ENCODE data around the gene MOB3A. TPM values are rescaled to one million over a fixed set of nuclear protein-coding genes. Genes with fewer than 3 reads are reported as not detected.

MOB3A gene
- total and polyA plus RNA-seq, 2 of the 8 experiments (the other 6 are each of a cell fraction or from before 2014, with no cell fraction given), result 9.2 to 9.6 TPM

DNA sequence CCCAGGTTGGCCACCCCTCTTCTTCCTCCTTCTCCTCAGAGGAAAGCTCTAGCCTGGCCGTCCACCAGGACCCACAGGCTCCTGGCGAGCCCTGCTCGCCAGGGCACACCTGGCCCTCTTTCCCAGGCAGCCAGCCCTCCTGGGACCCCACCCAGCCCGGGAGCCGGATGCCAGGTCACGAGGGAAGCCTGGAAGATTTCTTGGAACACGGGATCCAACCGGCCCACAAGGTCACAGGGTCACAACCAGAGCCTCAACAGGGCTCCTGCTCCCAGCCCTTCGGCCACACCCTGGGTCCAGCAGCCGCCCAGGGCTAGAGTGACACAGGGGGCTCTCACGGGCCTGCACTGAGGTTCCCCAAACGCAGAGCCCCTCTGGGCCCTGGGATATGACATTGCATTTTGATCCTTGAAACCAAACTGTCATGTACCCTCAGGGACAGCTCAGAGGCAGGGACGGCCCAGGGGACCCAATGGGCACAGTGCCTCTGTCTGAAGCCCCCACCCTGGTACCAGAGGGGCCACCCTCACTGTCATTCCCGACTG lies 50.6 kb downstream of the MOB3A start:
- H2BK12ac ChIP-seq (ENCODE audit: low read depth, low read length), result no peak overlapping the region
- peaks cover 4% of the 10 kb centered on the region; the same call in 1 of the 2 replicates for H3K23me2 ChIP-seq (ENCODE audit: low read depth, low read length)
- H3K4me3 ChIP-seq (ENCODE audit: extremely low read depth in 1 of 4, insufficient read depth in 2 of 4, low read depth in 3 of 4, low read length in 4 of 4), result no peak overlapping the region
- DNase-seq (ENCODE audit: low read depth in 1 of 2, low spot score in 2 of 2), result peak in 1 of 2 experiments; percentile 43
- H3K14ac ChIP-seq (ENCODE audit: insufficient read length), result no peak overlapping the region
- 0 out of 2 replicates have a peak overlapping the region, but pooled peaks have one; percentile 20 for H4K8ac ChIP-seq (ENCODE audit: extremely low read depth, insufficient read depth, low read length)
- H2AK5ac ChIP-seq (ENCODE audit: low read depth, low read length), result no peak overlapping the region
- H3K18ac ChIP-seq (ENCODE audit: extremely low read depth, low read length), result no peak overlapping the region
- no peak overlapping the region for H2AFZ ChIP-seq (ENCODE audit: low read length)
- peaks cover 6 to 25% (median 17%) of the 10 kb centered on the region in 4 experiments for H3K36me3 ChIP-seq (ENCODE audit: control insufficient read depth in 2 of 4, insufficient read depth in 4 of 4, low read length in 3 of 4)
- H3K23ac ChIP-seq (ENCODE audit: insufficient read length), result no peak overlapping the region
- H3K9me3 ChIP-seq (ENCODE audit: insufficient read depth in 2 of 2, low read depth in 1 of 2, low read length in 1 of 2), result no peaks in the 10 kb centered on the region
- H3K56ac ChIP-seq (replicated peaks; ENCODE audit: insufficient read length, low read depth, low read length), result no peak overlapping the region
- FAIRE-seq, result no peak
- CTCF ChIA-PET (ENCODE audit: partially characterized antibody), result no interaction called here
- peaks cover 23 to 55% of the 10 kb centered on the region in 2 experiments for H4K20me1 ChIP-seq (replicated peaks in 1 of 2; ENCODE audit: control insufficient read depth in 1 of 2, insufficient read depth in 2 of 2, low read length in 2 of 2)
- no peak overlapping the region for H4K91ac ChIP-seq (replicated peaks; ENCODE audit: insufficient read length, low read length)
- 88% methylated on average over 14 of the region's 14 CpGs; no CpG with 5 or more reads in 1 of the 2 experiments for WGBS, 2 experiments (ENCODE audit: extremely low coverage in 1 of 2, insufficient coverage in 1 of 2, insufficient read length in 1 of 2, insufficient replicate concordance in 2 of 2, low coverage in 1 of 2, low lambda C conversion rate in 2 of 2, missing lambda C conversion rate in 1 of 2)
- H4K5ac ChIP-seq (ENCODE audit: insufficient read length, low read depth, low read length), result no peak overlapping the region
- H2BK5ac ChIP-seq (ENCODE audit: low read depth, low read length), result no peak overlapping the region; the same call in 1 of the 2 replicates
- no peak for TF ChIP-seq MAX (IDR thresholded peaks at IDR 0.05)
- TF ChIP-seq, protein P1, sequence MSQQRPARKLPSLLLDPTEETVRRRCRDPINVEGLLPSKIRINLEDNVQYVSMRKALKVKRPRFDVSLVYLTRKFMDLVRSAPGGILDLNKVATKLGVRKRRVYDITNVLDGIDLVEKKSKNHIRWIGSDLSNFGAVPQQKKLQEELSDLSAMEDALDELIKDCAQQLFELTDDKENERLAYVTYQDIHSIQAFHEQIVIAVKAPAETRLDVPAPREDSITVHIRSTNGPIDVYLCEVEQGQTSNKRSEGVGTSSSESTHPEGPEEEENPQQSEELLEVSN (IDR thresholded peaks at IDR 0.05), result no peak
- no peak for TF ChIP-seq RNF2 (IDR thresholded peaks at IDR 0.05; ENCODE audit: borderline replicate concordance, low read depth, low read length, missing control alignments, poor library complexity, severe bottlenecking)
- TF ChIP-seq GTF2F1 (IDR thresholded peaks at IDR 0.05; ENCODE audit: borderline replicate concordance, low read depth, low read length), result no peak
- TF ChIP-seq SP1 (IDR thresholded peaks at IDR 0.05; ENCODE audit: low read depth, low read length), result no peak
- no peak for TF ChIP-seq CBX5 (IDR thresholded peaks at IDR 0.05; ENCODE audit: low read depth, low read length)
- no peak for TF ChIP-seq YY1 (IDR thresholded peaks at IDR 0.05; ENCODE audit: low read depth, low read length)
- no peak for TF ChIP-seq NRF1 (IDR thresholded peaks at IDR 0.05; ENCODE audit: low read depth, low read length)
- TF ChIP-seq TCF12 (IDR thresholded peaks at IDR 0.05; ENCODE audit: low read depth, low read length), result no peak
- TF ChIP-seq SP4 (IDR thresholded peaks at IDR 0.05; ENCODE audit: low read length), result no peak
- no peak for TF ChIP-seq CEBPB (IDR thresholded peaks at IDR 0.05; ENCODE audit: low read depth, low read length)
- H3K27me3 ChIP-seq (replicated peaks in 1 of 4; ENCODE audit: control insufficient read depth in 3 of 4, extremely low read depth in 1 of 4, insufficient read depth in 3 of 4, low read length in 3 of 4), result no peaks in the 10 kb centered on the region
- H3K79me1 ChIP-seq (ENCODE audit: low read depth, low read length), result peaks cover 23% of the 10 kb centered on the region
- H3K4ac ChIP-seq (replicated peaks; ENCODE audit: insufficient read length, low read depth, low read length), result no peak overlapping the region
- no peak overlapping the region for H3K9ac ChIP-seq (replicated peaks in 1 of 4; ENCODE audit: extremely low read depth in 1 of 4, low read depth in 3 of 4, low read length in 3 of 4)
- no peak overlapping the region; the same call in 1 of the 2 replicates for H3K27ac ChIP-seq (ENCODE audit: low read depth, low read length)
- no peak overlapping the region for H2BK120ac ChIP-seq (replicated peaks; ENCODE audit: low read depth, low read length)
- peaks cover 9 to 31% of the 10 kb centered on the region in 2 experiments; a peak in 2 of 4 replicates for H3K79me2 ChIP-seq (ENCODE audit: control insufficient read depth in 1 of 2, insufficient read depth in 2 of 2, low read length in 2 of 2)
- POLR2A ChIA-PET (ENCODE audit: partially characterized antibody), result interaction anchor here (2.1 to 27.5 kb wide), 3 partner anchors 5 to 14 kb away, joined by 7 to 524 read pairs (median 524); partner anchors contain the start of gene MKNK2
- no peak overlapping the region for H2BK15ac ChIP-seq (ENCODE audit: low read length)
- H2BK20ac ChIP-seq (ENCODE audit: low read length), result no peak overlapping the region
- peaks cover 0 to 31% (median 21%) of the 10 kb centered on the region in 4 experiments; a peak in 5 of 7 replicates for H3K4me1 ChIP-seq (replicated peaks in 1 of 4; ENCODE audit: control insufficient read depth in 3 of 4, insufficient read depth in 4 of 4, low read length in 3 of 4)
- no peak overlapping the region for H3K4me2 ChIP-seq (ENCODE audit: insufficient read depth in 1 of 2, low read depth in 2 of 2, low read length in 2 of 2)

Measured in H1 (cell line).